GM19099 (cell line): ENCODE results near the gene KCNQ1.

ENCODE experiments used
- POLR2A ChIP-seq: IDR thresholded peaks from 3 replicates; pipeline ENCODE4 v1.6.1; 2011; ENCODE audit warnings: low read depth; ENCODE audit not compliant: insufficient read length; ENCODE audit errors: extremely low read depth

Gene KCNQ1

DNA sequence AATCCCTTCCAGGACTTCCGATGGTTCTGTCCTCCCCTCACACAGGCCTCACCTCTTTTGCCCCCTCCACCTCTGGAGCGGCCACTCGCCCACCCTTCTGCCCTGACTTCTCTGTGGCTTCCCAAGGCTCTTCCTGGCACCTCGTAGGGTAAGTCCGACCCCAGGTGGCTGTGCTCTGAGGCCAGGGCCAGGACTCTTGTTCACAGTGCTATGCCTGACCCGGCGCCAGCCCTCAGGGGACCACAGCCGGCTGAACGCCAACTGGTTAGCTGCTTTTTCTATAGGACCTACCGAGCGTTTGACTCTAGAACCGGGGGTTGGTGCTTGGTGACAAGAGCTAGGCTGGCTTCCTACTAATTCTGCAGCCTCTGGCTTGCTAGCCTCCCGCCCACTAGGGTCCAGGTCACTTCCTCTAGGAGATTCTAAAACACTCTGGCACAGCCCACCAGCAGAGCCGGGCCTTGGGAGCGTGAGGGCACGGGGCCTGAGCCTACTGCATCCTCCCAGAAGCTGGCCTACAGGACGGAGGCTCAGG lies 283.4 kb downstream of the KCNQ1 start:
- TF ChIP-seq POLR2A, result no peak

DNA sequence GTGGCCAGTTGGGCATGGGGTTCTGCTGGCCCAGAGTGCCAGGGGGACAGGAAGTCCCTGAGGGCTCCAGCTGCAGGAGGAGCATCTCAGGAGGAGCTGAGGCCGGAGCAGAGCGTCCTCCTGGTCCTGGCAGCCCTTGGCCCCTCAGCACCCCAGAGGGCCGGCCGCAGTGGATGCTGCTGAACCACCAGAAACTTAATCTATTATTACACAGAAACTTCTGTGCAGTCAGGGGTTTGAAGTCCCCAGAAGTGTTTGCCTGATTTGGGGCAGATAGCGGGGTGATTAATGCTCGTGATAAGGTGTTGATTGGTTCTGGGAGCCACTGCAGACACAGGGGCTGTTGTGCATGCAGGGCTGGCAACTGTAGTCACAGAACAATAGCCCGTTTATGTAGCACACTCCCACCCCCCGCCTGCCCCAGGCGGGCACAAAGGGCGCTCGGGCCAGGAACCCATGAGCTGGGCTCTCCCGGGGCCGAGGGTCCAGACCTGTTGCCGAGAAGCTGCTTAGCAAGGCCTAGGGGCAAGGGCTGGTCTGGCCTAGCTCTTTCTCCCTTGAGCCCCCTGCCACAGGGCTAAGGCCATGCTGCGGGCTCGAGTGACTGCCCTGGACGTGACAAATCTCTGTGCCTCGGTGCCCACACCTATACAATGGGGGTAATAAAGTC lies 284.0 kb downstream of the KCNQ1 start:
- no peak for TF ChIP-seq POLR2A

DNA sequence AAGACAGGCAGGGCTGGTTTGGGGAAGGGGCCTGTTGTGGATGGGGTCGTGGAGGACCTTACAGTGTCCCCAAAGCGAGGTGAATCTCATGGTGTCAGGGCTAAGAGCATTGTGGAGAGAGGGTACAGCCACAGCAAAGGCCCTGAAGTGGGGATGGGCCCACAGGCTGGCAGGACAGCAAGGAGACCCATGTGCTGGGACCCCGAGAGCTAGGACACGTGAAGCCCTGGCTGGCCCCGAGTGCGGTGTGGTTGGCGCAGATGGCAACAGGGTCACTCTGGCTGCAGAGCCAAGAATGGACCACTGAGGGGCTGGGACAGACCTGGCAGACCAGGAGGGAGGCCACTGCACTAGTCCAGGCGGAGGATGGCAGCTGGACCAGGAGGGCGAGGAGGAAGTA lies 285.0 kb downstream of the KCNQ1 start:
- no peak for TF ChIP-seq POLR2A

DNA sequence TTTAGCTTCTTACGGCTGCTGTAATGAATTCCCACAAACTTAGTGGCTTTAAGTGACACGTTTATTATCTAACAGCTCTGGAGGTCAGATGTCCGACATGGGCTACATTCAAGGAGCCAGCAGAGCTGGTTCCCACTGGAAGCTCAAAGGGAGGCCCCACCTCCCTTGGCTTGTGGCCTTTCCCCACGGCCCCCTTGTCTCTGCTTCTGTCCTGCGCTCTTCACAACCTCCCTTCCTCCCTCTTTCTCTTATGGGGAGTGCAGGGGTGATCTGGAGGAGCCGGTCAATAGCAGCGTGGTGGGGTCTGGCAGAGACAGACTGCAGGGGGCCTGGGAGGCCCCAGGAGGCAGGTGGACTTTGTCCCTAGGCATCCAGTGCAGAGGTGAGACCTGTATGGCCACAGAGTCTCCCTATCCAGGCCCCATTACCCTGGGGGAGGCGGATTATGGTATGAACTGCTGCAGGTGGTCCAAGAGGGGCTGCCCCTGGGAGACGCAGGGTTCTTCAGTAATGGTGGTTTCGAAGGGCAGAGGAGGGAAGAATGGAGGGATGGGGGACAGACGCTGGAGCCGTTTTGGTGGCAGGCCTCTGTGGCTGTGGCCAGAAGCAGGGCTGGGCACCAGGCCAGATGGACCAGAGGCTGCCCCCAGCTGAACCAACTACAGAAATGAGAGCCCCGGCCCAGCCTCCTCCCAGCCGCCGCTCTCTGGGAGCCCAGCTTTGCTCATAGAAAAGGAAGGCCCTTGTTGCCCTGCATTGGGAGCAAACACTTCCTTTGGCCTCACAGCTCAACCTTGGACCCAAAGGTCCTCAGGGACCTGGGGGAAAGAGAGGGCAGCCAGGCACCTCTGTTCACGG lies 285.7 kb downstream of the KCNQ1 start:
- no peak for TF ChIP-seq POLR2A

- no peak for TF ChIP-seq POLR2A
Measured at GRCh38 chr11:2731130-2732125, 286.6 kb downstream of the KCNQ1 start.

DNA sequence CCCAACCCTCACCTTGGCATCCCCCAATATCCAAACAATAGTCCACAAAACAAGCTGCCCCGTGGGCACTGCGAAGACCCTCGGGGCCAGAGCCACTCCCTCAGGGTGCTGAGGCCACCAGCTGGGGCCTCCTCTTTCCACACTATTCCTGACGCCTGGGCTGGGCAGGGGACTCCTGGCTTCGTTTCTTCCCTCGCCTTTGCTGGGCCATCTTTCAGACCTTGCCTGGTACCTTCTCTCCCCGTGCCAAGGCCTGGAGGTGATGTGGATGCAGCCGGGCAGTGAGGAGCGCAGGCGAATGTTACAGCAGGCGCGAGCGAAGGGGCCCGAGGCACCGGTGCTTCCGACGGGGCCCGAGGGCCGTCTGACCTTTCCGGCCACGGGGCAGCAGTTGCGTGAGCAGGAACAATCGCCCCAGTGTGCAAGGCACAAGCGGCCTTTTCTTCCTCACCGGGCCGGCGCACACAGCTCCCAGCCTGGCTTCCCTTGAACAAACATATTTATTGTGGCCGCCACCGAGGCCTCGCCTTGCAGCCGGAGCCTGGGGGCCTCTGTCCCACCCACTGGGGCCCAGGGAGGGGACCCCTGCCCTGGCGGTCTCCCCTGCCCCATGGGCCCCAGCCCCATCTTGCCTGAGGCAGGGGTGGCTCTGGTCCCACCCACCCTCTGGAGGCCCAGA lies 287.6 kb downstream of the KCNQ1 start:
- TF ChIP-seq POLR2A, result no peak

GRCh38 chr11:2732940-2733628 lies 288.3 kb downstream of the KCNQ1 start:
- no peak for TF ChIP-seq POLR2A

- no peak for TF ChIP-seq POLR2A
Measured at GRCh38 chr11:2734181-2735052, 289.6 kb downstream of the KCNQ1 start.

DNA sequence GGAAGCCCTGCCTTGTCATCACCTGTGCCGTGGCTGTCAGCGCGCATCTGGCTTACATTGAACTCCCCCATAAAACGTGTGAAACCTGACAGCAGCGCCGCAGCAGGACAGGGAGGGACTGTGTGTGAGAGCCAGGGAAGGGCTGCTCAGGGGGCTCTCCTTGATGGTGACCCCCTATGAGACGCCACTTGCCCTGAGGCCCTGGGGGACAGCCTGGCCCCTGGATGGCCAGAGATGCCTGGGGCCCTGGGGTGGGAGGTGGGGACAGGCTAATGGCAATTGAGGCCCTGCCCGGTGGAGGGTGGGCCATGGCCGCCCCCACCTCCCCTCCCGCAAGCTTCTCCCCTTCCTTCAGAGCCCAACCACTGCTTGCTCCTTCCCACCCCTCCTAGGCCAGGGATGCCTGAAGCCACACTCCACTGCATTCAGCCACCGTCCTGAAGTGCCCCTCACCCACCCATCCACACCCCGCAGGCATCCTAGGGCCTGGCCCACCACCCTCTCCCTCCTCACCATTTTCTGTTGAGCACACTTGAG lies 290.3 kb downstream of the KCNQ1 start:
- no peak for TF ChIP-seq POLR2A

GRCh38 chr11:2736577-2737225 lies 291.9 kb downstream of the KCNQ1 start:
- no peak for TF ChIP-seq POLR2A

DNA sequence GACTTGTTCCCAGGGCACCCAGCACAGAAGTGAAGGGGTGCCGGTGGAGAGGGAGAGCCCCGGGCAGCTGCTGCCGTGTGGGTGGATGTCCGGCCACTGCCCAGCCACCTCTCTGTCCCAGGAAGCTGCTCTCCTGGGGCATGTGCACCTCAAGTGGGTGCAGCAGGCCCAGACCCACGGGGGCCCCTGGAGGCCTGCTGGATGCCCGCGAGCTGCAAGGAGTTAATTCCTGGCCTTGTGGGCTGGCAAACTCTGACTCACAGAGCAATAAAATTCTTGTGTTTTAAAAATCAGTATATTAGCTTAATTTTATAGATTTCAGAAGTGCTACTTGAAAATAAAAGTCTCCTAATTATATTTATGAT lies 292.4 kb downstream of the KCNQ1 start:
- no peak for TF ChIP-seq POLR2A

DNA sequence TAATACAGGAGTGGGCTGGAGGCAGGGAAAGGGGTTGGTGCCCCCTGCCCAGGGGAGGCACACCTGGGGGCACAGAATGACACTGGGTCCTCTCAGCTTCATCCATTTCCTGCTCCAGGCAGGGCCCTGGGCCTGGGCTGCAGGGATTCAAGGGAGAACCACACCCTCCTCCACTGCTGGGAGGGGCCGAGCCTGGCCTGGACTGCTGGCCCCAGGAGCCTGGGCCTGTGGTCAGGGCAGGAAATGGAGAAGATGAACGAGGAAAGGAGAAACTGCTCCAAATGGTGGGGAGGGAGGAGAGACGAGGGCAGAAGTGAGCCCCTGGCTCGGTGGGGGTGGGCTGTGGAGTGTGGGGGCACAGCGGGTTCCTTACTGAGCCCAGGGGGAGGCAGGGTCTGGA lies 293.1 kb downstream of the KCNQ1 start:
- no peak for TF ChIP-seq POLR2A
